Activated CD4-positive, alpha-beta memory T cell treated with anti-CD3 and anti-CD28 coated beads, Interleukin-2, amount 10 ng/mL, durations not matched to agents 7 days and 5 days (primary cell): ENCODE results near the gene YY1. TPM values are rescaled to one million over a fixed set of nuclear protein-coding genes. Genes with fewer than 3 reads are reported as not detected.
"Not testable (repeated sequence)": the region's sequence is repeated elsewhere in the genome, so short reads cannot be mapped to it uniquely, and the experiment has no call there.

Experiments used
- CTCF ChIA-PET: fragments of 350-600 bp; sonication (Branson Sonifier 250); formaldehyde crosslinking; loops from one replicate; lab custom pipeline; 2021; ENCODE audit warnings: antibody characterized with exemption, inconsistent platforms; lab: Charles Lee
- POLR2A ChIA-PET: fragments of 350-600 bp; sonication (Branson Sonifier 250); formaldehyde crosslinking; loops from one replicate; lab custom pipeline; 2021; ENCODE audit warnings: antibody characterized with exemption; lab: Charles Lee
- DNase-seq: peaks from one replicate; pipeline ENCODE4 v3.0.0-alpha.2; 2020
- H3K27ac Mint-ChIP-seq: one replicate; pipeline ENCODE4 v1.8.0; 2021; ENCODE audit warnings: mild to moderate bottlenecking, mixed read lengths
- H3K27me3 Mint-ChIP-seq: one replicate; pipeline ENCODE4 v1.8.0; 2021; ENCODE audit warnings: mixed read lengths
- H3K36me3 Mint-ChIP-seq: one replicate; pipeline ENCODE4 v1.8.0; 2021; ENCODE audit warnings: low read depth, mixed read lengths
- H3K4me1 Mint-ChIP-seq: one replicate; pipeline ENCODE4 v1.8.0; 2021; ENCODE audit warnings: mixed read lengths
- H3K4me3 Mint-ChIP-seq: one replicate; pipeline ENCODE4 v1.8.0; 2021; ENCODE audit warnings: mild to moderate bottlenecking, mixed read lengths
- H3K9me3 Mint-ChIP-seq: one replicate; pipeline ENCODE4 v1.8.0; 2021; ENCODE audit warnings: mixed read lengths
- total RNA-seq, 2 experiments: library from RNA; stranded (reverse); gene quantifications; one replicate each; pipeline ENCODE4 v1.2.3, GENCODE V29; 2021

YY1 gene
- total RNA-seq, 2 experiments from 2014 or later: 94.0 to 95.6 TPM

GRCh38 chr14:100203146-100203545 lies 35.8 kb upstream of the YY1 start:
- Mint-ChIP-seq H3K4me1 (no peaks in the 10 kb centered on the region), H3K27me3 (no peaks in the 10 kb centered on the region), H3K27ac (no peak overlapping the region), H3K36me3 (no peaks in the 10 kb centered on the region), H3K4me3 (no peak overlapping the region), H3K9me3 (no peaks in the 10 kb centered on the region)
- ChIA-PET POLR2A (interaction anchor here (1.1 to 1.3 kb wide), 4 partner anchors 9 to 21 kb away, joined by 3 to 5 read pairs (median 4); no protein-coding TSS in a partner anchor), CTCF (interaction anchor here (0.5 to 6.1 kb wide), 3 partner anchors 9 to 209 kb away, joined by 3 to 53 read pairs (median 8); no protein-coding TSS in a partner anchor)
- DNase-seq: no peak

GRCh38 chr14:100203962-100204834 lies 34.7 kb upstream of the YY1 start:
- CTCF ChIA-PET: interaction anchor here (0.7 to 6.1 kb wide), 2 partner anchors 11 kb away, joined by 3 to 53 read pairs; no protein-coding TSS in a partner anchor

GRCh38 chr14:100204835-100205167 lies 34.1 kb upstream of the YY1 start:
- H3K9me3 Mint-ChIP-seq, H3K4me3 Mint-ChIP-seq, DNase-seq, POLR2A ChIA-PET, H3K27me3 Mint-ChIP-seq, H3K4me1 Mint-ChIP-seq, H3K36me3 Mint-ChIP-seq, H3K27ac Mint-ChIP-seq: not testable (repeated sequence)
- CTCF ChIA-PET: interaction anchor here (1.0 to 6.1 kb wide), 2 partner anchors 11 to 17 kb away, joined by 3 to 53 read pairs; no protein-coding TSS in a partner anchor

More at GRCh38 chr14:100203962-100204834, 34.7 kb upstream of the YY1 start:
- no peaks in the 10 kb centered on the region for H3K36me3 Mint-ChIP-seq
- POLR2A ChIA-PET: interaction anchor here (1.1 kb wide), 2 partner anchors 18 to 20 kb away, joined by 3 to 4 read pairs; no protein-coding TSS in a partner anchor
- no peak overlapping the region for H3K27ac Mint-ChIP-seq
- no peaks in the 10 kb centered on the region for H3K27me3 Mint-ChIP-seq
- H3K9me3 Mint-ChIP-seq: no peaks in the 10 kb centered on the region
- no peaks in the 10 kb centered on the region for H3K4me1 Mint-ChIP-seq
- no peak overlapping the region for H3K4me3 Mint-ChIP-seq
- no peak for DNase-seq

GRCh38 chr14:100207588-100207987 lies 31.4 kb upstream of the YY1 start:
- H3K9me3 Mint-ChIP-seq, POLR2A ChIA-PET, H3K27me3 Mint-ChIP-seq, DNase-seq, H3K4me1 Mint-ChIP-seq, H3K36me3 Mint-ChIP-seq, H3K4me3 Mint-ChIP-seq, H3K27ac Mint-ChIP-seq: not testable (repeated sequence)
- CTCF ChIA-PET: interaction anchor here (6.1 kb wide), 1 partner anchor 14 kb away, joined by 53 read pairs; no protein-coding TSS in a partner anchor

GRCh38 chr14:100208136-100208535 lies 30.8 kb upstream of the YY1 start:
- H3K4me1 Mint-ChIP-seq, H3K27me3 Mint-ChIP-seq, H3K9me3 Mint-ChIP-seq, DNase-seq, H3K36me3 Mint-ChIP-seq, H3K27ac Mint-ChIP-seq, H3K4me3 Mint-ChIP-seq: not testable (repeated sequence)
- ChIA-PET POLR2A (interaction anchor here (0.8 kb wide), 1 partner anchor 17 kb away, joined by 3 read pairs; no protein-coding TSS in a partner anchor), CTCF (interaction anchor here (6.1 kb wide), 1 partner anchor 14 kb away, joined by 53 read pairs; no protein-coding TSS in a partner anchor)

- Mint-ChIP-seq H3K27ac (no peak overlapping the region), H3K9me3 (no peaks in the 10 kb centered on the region), H3K36me3 (no peaks in the 10 kb centered on the region), H3K4me1 (peaks cover 23% of the 10 kb centered on the region), H3K4me3 (no peak overlapping the region), H3K27me3 (no peaks in the 10 kb centered on the region)
- no peak for DNase-seq
- CTCF ChIA-PET: interaction anchor here (1.5 kb wide), 1 partner anchor 29 kb away, joined by 5 read pairs; no protein-coding TSS in a partner anchor
- POLR2A ChIA-PET: interaction anchor here (2.2 kb wide), 1 partner anchor 11 kb away, joined by 13 read pairs; no protein-coding TSS in a partner anchor
Observed at GRCh38 chr14:100211366-100211765, 27.6 kb upstream of the YY1 start.

GRCh38 chr14:100211893-100212292 lies 27.1 kb upstream of the YY1 start:
- POLR2A ChIA-PET: interaction anchor here (2.2 to 5.2 kb wide), 2 partner anchors 10 to 24 kb away, joined by 13 to 57 read pairs; no protein-coding TSS in a partner anchor
- no peaks in the 10 kb centered on the region for H3K27me3 Mint-ChIP-seq

GRCh38 chr14:100212476-100213333 lies 26.2 kb upstream of the YY1 start:
- Mint-ChIP-seq H3K27me3 (no peaks in the 10 kb centered on the region), H3K4me1 (peaks cover 23% of the 10 kb centered on the region), H3K9me3 (no peaks in the 10 kb centered on the region), H3K4me3 (peak overlapping the region; percentile 65), H3K27ac (no peak overlapping the region), H3K36me3 (no peaks in the 10 kb centered on the region)
- CTCF ChIA-PET: interaction anchor here (1.3 to 1.5 kb wide), 2 partner anchors 9 to 20 kb away, joined by 5 to 13 read pairs; no protein-coding TSS in a partner anchor
- DNase-seq: no peak
- POLR2A ChIA-PET: interaction anchor here (0.5 to 5.2 kb wide), 7 partner anchors 10 to 163 kb away, joined by 3 to 72 read pairs (median 19); a partner anchor contains a TSS

More at GRCh38 chr14:100211893-100212292, 27.1 kb upstream of the YY1 start:
- H3K36me3 Mint-ChIP-seq: no peaks in the 10 kb centered on the region
- no peak overlapping the region for H3K4me3 Mint-ChIP-seq
- H3K27ac Mint-ChIP-seq: no peak overlapping the region
- CTCF ChIA-PET: no interaction called here
- no peaks in the 10 kb centered on the region for H3K9me3 Mint-ChIP-seq
- peaks cover 23% of the 10 kb centered on the region for H3K4me1 Mint-ChIP-seq
- DNase-seq: no peak

- H3K4me3 Mint-ChIP-seq: peak overlapping the region; percentile 65
- H3K9me3 Mint-ChIP-seq: no peaks in the 10 kb centered on the region
- no peak for DNase-seq
- H3K36me3 Mint-ChIP-seq: no peaks in the 10 kb centered on the region
- no peaks in the 10 kb centered on the region for H3K27me3 Mint-ChIP-seq
- ChIA-PET POLR2A (interaction anchor here (0.5 to 5.2 kb wide), 7 partner anchors 10 to 147 kb away, joined by 3 to 72 read pairs (median 19); partner anchors contain the start of gene EVL), CTCF (interaction anchor here (1.3 to 1.5 kb wide), 2 partner anchors 8 to 20 kb away, joined by 5 to 13 read pairs; no protein-coding TSS in a partner anchor)
- H3K4me1 Mint-ChIP-seq: peaks cover 23% of the 10 kb centered on the region
- H3K27ac Mint-ChIP-seq: peak overlapping the region; percentile 64
Observed at GRCh38 chr14:100213587-100213955, 25.4 kb upstream of the YY1 start.

- H3K9me3 Mint-ChIP-seq: no peaks in the 10 kb centered on the region
- DNase-seq: peak; percentile 93
- ChIA-PET CTCF (interaction anchor here (1.0 to 3.4 kb wide), 10 partner anchors 8 to 432 kb away, joined by 3 to 36 read pairs (median 6); partner anchors contain the start of gene EVL), POLR2A (interaction anchor here (0.5 to 5.2 kb wide), 9 partner anchors 9 to 161 kb away, joined by 3 to 72 read pairs (median 14); partner anchors contain the start of gene EVL)
- no peaks in the 10 kb centered on the region for H3K27me3 Mint-ChIP-seq
- H3K4me1 Mint-ChIP-seq: peaks cover 23% of the 10 kb centered on the region
- no peaks in the 10 kb centered on the region for H3K36me3 Mint-ChIP-seq
- H3K27ac Mint-ChIP-seq: peak overlapping the region; percentile 78
- peak overlapping the region; percentile 65 for H3K4me3 Mint-ChIP-seq
Observed at GRCh38 chr14:100213956-100214769, 24.8 kb upstream of the YY1 start.

- no peak for DNase-seq
- Mint-ChIP-seq H3K27ac (peak overlapping the region; percentile 78), H3K4me3 (peak overlapping the region; percentile 65), H3K27me3 (no peaks in the 10 kb centered on the region), H3K4me1 (peaks cover 23% of the 10 kb centered on the region), H3K36me3 (no peaks in the 10 kb centered on the region), H3K9me3 (no peaks in the 10 kb centered on the region)
- CTCF ChIA-PET: interaction anchor here (1.0 to 3.4 kb wide), 10 partner anchors 9 to 431 kb away, joined by 3 to 36 read pairs (median 6); partner anchors contain the start of gene EVL
- POLR2A ChIA-PET: interaction anchor here (0.5 to 5.2 kb wide), 9 partner anchors 8 to 161 kb away, joined by 3 to 72 read pairs (median 14); partner anchors contain the start of gene EVL
Observed at GRCh38 chr14:100214770-100215083, 24.2 kb upstream of the YY1 start.
